Measurements from ENCODE around the gene CTAGE6. TPM values are rescaled to one million over a fixed set of nuclear protein-coding genes. Genes with fewer than 3 reads are reported as not detected.
"Not testable (repeated sequence)": the region's sequence is repeated elsewhere in the genome, so short reads cannot be mapped to it uniquely, and the experiment has no call there.

Gene CTAGE6, protein sequence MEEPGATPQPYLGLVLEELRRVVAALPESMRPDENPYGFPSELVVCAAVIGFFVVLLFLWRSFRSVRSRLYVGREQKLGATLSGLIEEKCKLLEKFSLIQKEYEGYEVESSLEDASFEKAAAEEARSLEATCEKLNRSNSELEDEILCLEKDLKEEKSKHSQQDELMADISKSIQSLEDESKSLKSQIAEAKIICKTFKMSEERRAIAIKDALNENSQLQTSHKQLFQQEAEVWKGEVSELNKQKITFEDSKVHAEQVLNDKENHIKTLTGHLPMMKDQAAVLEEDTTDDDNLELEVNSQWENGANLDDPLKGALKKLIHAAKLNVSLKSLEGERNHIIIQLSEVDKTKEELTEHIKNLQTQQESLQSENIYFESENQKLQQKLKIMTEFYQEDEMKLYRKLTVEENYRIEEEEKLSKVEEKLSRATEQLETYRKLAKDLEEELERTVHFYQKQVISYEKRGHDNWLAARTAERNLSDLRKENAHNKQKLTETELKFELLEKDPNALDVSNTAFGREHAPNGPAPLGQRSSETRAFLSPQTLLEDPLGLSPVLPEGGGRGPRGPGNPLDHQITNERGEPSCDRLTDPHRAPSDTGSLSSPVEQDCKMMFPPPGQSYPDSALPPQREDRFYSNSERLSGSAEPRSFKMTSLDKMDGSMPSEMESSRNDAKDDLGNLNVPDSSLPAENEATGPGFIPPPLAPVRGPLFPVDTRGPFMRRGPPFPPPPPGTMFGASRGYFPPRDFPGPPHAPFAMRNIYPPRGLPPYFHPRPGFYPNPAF
- polyA plus RNA-seq (2012; ENCODE audit: insufficient read length, low read depth), result not detected

DNA sequence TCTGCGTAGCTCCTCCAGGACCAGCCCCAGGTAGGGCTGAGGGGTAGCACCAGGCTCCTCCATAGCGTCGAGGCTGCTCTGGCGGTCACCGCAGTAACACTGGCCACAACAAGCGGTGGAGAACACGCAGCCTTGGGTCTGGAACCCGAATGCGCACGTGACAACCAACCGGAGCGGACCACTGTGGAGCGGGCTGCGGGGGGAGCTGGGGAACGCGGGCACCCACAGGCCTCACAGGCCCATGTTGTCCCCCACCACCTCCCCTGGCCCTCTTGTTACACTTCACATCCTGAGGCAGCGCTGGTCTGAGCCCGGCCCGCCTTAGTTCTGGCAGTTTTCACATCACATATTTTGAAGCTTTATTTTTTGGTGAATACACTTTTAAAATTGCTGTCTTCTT, at the start of gene CTAGE6:
Gene CTAGE6 (minus strand): TSS at position 101 of the 400 bp plus-strand sequence. CDS start 38 bp downstream, at position 63.
- TF ChIP-seq, protein P1, sequence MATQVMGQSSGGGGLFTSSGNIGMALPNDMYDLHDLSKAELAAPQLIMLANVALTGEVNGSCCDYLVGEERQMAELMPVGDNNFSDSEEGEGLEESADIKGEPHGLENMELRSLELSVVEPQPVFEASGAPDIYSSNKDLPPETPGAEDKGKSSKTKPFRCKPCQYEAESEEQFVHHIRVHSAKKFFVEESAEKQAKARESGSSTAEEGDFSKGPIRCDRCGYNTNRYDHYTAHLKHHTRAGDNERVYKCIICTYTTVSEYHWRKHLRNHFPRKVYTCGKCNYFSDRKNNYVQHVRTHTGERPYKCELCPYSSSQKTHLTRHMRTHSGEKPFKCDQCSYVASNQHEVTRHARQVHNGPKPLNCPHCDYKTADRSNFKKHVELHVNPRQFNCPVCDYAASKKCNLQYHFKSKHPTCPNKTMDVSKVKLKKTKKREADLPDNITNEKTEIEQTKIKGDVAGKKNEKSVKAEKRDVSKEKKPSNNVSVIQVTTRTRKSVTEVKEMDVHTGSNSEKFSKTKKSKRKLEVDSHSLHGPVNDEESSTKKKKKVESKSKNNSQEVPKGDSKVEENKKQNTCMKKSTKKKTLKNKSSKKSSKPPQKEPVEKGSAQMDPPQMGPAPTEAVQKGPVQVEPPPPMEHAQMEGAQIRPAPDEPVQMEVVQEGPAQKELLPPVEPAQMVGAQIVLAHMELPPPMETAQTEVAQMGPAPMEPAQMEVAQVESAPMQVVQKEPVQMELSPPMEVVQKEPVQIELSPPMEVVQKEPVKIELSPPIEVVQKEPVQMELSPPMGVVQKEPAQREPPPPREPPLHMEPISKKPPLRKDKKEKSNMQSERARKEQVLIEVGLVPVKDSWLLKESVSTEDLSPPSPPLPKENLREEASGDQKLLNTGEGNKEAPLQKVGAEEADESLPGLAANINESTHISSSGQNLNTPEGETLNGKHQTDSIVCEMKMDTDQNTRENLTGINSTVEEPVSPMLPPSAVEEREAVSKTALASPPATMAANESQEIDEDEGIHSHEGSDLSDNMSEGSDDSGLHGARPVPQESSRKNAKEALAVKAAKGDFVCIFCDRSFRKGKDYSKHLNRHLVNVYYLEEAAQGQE (IDR thresholded peaks at IDR 0.05; ENCODE audit: insufficient read depth in 1 of 2, low read depth in 2 of 2, low read length in 2 of 2), result not testable (repeated sequence)
- TF ChIP-seq TAF1 (IDR thresholded peaks at IDR 0.05; ENCODE audit: borderline replicate concordance, insufficient read depth, low read length); POLR2AphosphoS5 (IDR thresholded peaks at IDR 0.05; ENCODE audit: low read depth, low read length): not testable (repeated sequence)

DNA sequence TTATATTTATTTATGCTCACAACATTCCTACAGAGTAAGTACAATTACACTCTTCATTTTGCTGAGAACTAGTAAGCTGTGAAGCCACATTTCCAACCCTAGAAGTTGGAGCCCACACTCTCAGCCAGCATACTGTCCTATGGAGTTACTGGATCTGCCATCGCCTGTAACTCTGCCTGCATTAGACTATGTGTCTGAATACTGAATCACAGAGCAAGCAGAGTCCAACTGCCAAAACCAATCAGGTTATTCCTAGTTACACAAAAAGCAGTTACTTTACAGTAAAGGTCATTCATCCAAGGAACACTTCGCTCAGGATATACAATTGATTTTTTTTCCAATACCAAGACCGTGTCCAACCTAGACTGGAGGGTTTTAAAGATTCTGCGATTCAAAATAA, 21.5 kb downstream of the CTAGE6 start:
- TF ChIP-seq SIN3A (IDR thresholded peaks at IDR 0.05; ENCODE audit: borderline replicate concordance, insufficient read depth, low read length) (no peak), POLR2AphosphoS5 (IDR thresholded peaks at IDR 0.05; ENCODE audit: low read depth, low read length) (no peak), FOXP2 (optimal IDR thresholded peaks at IDR 0.05; ENCODE audit: borderline replicate concordance, extremely low read depth, extremely low read length, insufficient read depth) (no peak), TAF1 (IDR thresholded peaks at IDR 0.05; ENCODE audit: borderline replicate concordance, insufficient read depth, low read length) (no peak)
- TF ChIP-seq, protein P1 (IDR thresholded peaks at IDR 0.05; ENCODE audit: insufficient read depth in 1 of 2, low read depth in 2 of 2, low read length in 2 of 2), result no peak

DNA sequence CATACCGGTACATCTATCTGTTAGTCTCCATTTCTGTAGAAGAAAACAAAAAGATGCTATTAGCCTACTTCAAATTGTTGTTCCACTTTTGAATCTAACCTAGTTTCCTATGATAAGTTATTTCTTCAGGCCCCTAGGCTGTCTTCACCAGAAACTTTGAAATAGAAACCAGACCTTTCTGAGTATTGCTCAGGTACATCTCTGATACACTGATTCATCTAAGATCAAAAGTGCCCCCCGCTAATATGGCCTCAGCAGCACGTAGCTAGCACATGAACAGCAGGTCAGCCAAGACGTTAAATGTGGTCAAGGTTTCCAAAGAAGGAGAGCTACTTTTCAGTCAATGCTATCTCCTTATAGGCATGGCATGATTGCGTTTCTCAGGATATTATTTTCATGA, 23.6 kb downstream of the CTAGE6 start:
- TF ChIP-seq, protein P1 (IDR thresholded peaks at IDR 0.05; ENCODE audit: insufficient read depth in 1 of 2, low read depth in 2 of 2, low read length in 2 of 2), result no peak
- TF ChIP-seq POLR2AphosphoS5 (IDR thresholded peaks at IDR 0.05; ENCODE audit: low read depth, low read length) (no peak), TAF1 (IDR thresholded peaks at IDR 0.05; ENCODE audit: borderline replicate concordance, insufficient read depth, low read length) (no peak), FOXP2 (optimal IDR thresholded peaks at IDR 0.05; ENCODE audit: borderline replicate concordance, extremely low read depth, extremely low read length, insufficient read depth) (no peak), SIN3A (IDR thresholded peaks at IDR 0.05; ENCODE audit: borderline replicate concordance, insufficient read depth, low read length) (no peak)

DNA sequence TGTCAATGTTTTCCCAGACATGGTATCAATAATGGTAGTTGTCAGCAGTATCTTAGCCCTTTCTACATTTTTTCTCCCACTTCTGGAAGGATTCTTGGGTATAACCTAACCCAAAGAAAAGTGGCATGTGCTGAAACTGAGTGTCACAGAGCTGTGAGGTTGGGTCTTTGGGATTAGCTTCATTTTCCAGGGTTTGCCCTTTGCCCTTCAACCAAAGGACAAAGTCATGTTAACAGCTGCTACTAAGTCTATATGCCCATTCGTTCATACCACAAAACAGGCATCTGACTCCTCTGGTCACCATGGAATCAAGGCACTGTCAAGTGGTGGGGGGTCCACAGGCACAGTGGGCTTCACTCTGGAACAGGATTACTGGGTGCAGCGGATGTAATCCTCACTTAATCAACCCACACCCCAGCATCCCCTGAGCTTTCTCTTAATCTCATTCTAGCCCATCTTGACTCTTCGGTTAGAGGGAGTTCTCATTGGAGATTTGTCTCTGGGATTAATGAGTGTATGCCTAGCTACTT, 29.1 kb downstream of the CTAGE6 start:
- no peak for TF ChIP-seq FOXP2 (optimal IDR thresholded peaks at IDR 0.05; ENCODE audit: borderline replicate concordance, extremely low read depth, extremely low read length, insufficient read depth)
- TF ChIP-seq SIN3A (IDR thresholded peaks at IDR 0.05; ENCODE audit: borderline replicate concordance, insufficient read depth, low read length), result no peak
- no peak for TF ChIP-seq POLR2AphosphoS5 (IDR thresholded peaks at IDR 0.05; ENCODE audit: low read depth, low read length)
